GM18498 (cell line): Measurements from ENCODE around the gene ENTR1.
"Not testable (repeated sequence)": the region's sequence is repeated elsewhere in the genome, so short reads cannot be mapped to it uniquely, and the experiment has no call there.

Experiments
- ATAC-seq: cut with Tn5 transposase; IDR thresholded peaks from one replicate; pipeline ENCODE4 v1.9.1; 2021; ENCODE audit warnings: mild to moderate bottlenecking, moderate library complexity; ENCODE audit not compliant: unreplicated experiment

The ENTR1 gene

DNA sequence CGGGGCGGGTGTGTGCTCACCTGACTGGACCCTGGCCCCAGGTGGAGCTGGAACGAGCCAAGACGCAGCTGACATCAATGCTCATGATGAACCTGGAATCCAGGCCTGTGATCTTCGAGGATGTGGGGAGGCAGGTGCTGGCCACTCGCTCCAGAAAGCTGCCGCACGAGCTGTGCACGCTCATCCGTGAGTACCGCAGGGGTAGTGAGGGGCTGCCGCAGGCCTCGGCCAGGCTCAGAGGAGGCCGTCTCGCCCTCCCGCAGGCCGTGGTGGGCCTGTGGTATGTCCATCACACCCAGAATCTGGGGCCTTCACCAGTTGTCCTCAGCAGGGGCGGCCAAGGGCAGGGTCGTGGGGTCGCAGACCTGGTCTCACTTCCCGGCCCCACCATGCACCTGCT, 11.4 kb upstream of the ENTR1 start:
- no peak for ATAC-seq

DNA sequence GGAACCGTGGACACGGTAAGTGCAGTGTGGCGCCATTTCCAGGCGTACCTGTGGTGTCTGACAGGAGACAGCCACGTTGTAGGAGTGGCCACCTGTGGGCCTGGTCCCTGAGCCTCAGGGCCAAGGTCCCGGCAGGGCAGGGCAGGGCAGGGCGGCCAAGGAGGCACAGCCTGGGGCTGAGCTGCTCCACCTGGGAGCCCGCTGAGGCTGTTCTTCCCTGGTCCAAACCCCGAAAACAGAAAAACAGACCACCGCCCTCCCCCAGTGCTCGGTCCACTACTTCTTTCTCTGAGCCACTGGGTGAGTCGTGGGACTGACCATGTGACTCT, 8.6 kb upstream of the ENTR1 start:
- no peak for ATAC-seq

DNA sequence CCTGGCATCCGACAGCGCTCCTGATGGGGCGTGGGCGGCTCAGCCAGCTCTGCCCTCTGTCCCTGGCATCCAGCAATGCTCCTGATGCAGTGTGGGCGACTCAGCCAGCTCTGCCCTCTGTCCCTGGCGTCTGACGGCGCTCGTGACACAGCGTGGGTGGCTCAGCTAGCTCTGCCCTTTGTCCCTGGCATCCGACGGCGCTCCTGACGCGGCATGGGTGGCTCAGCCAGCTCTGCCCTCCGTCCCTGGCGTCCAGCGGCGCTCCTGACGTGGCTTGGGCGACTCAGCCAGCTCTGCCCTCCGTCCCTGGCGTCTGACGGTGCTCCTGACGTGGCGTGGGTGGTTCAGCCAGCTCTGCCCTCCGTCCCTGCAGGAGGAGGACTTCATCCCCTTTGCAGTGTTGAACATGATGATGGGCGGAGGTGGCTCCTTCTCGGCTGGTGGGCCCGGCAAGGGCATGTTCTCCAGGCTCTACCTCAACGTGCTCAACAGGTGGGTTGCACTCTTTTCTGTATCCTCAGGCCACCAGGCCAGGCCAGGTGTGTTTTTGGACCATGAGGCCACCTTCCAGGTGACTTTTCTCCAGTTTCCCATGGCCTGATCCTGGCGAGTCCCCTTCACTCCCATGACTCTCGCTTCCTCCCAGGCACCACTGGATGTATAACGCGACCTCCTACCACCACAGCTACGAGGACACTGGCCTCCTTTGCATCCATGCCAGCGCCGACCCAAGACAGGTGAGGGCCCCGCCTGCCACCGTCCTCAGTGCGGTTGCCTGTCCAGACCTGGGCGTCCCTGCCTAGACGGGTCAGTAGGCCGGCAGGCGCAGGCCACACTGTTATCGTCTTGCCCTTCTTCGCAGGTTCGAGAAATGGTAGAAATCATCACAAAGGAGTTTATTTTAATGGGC, 8.0 kb upstream of the ENTR1 start:
- no peak for ATAC-seq

DNA sequence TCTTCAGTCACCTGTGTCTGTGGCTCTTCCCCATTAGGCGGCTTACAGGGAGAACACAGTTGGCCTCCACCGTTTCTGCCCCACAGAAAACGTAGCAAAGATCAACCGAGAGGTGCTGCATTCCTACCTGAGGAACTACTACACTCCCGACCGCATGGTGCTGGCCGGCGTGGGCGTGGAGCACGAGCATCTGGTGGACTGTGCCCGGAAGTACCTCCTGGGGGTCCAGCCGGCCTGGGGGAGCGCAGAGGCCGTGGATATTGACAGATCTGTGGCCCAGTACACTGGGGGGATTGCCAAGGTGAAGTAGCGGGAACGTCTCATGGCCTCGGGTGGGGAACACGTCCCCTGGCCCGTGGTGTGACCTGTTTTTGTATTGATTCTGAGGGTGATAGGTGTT, 6.5 kb upstream of the ENTR1 start:
- no peak for ATAC-seq

DNA sequence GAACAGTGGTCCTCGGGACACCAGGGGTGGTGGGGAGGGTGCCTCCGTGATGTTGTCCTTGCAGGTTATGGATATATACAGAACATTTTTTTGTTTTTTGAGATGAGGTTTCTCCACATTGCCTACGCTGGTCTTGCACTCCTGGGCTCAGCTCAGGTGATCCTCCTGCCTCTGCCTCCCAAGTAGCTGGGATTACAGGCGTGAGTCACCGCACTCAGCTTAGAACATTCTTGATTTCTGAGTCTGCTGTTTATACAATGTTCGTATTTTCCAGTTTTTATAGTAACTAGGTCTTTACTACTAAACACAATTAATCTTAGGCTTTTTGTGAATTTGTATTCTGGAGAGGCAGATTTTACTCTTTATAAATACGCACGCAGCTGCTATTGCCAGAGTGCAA, 6.0 kb upstream of the ENTR1 start:
- no peak for ATAC-seq

DNA sequence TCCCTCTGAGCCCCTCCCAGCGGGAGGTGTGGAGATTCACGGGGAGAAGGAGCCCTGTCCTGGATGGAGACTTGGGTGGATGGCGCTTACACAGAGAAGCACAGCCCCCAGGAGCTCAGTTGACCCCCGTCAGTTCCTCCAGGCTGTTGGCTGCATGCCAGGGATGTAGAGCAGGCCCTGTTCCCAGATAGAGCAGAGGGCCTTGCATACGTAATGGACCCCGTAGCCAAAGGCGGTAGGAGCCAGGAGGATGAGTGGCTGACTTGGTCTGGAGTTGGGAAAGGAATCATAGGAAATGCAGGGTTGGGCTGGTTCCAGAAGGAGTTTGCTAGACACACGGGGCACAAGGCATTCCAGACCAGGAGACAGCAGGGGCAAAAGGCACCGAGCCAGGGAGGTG, 2.5 kb upstream of the ENTR1 start:
- no peak for ATAC-seq

DNA sequence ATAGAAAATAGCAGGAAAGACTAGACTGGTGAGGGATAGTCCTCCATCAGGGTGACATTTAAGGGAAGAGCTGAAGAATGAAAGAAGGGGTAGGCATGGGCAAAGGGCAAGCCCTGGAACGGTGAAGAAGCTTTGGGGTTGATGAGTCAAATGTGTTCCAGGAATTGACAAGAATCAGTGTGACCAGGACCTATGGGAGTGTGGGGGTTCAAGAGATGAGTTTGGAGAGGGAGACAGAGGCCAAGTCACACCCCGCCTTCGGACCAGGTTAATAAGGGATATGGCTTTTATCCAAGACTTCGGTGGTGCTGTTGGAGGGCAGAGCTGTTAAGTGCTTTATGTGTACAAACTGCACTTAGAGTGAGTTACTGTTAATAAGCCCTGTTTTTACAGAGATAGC, 964 bp upstream of the ENTR1 start:
- no peak for ATAC-seq

DNA sequence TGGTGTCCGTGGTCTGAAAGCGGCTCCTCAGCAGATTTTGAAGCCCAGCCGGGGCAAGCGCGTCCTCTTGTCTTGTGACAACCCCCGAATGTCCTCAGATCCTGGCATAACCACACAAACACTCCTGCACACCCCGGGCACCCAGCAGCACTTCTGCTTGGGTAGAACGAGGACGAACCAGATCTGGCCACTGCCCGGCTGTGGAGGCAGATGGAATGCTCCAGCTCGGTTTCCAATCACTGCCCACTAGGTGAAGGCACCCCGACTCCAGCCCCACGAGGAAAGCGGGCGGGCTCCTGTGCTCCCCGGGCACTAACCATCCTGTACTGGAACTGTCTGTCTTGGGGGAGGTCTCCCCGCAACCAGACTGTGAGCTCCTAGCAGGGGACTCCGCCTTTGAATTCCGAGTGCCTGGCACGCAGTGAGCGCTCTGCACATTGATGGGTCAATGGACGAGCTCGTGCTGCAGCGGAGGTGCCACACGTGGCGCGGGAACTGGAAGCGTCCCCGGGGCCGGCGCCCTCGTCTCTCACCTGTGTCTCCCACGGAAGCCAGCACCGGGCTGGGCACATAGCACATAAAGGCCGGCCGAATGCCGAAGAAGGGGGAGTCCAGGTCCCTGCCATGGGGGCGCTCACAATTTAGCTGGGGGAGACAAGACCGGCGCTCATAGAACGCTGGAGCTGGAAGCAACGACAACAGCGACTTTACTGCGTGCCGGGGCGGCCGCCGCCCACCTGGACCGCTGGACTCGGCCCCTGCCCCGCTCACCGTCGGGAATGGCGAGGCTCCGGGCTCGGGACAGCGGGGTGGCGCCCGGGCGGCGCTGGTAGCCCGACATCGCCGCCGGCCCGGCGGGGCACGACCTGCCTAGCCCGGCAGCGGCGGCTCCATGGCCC, 608 bp downstream of the ENTR1 start:
- ATAC-seq, result peak; percentile 27

DNA sequence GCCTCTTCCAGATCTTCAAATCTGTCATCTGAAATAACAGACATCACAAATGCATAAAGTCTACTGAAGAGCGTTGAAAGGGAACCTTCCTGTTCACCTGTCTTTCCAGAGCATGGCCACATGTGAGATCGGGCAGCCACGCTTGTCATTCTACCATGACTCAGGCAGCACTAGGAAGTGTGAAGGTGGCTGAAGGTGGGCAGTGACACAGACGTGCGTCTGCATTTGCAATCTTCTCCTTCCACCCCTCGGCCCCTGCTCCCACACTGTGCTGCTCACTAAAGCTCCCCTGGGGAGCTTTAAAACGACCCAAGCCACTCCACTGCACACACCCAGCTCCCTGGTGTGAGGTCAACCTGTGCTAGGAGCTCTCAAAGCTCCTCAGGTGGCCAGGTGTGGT, 2.5 kb downstream of the ENTR1 start:
- no peak for ATAC-seq

DNA sequence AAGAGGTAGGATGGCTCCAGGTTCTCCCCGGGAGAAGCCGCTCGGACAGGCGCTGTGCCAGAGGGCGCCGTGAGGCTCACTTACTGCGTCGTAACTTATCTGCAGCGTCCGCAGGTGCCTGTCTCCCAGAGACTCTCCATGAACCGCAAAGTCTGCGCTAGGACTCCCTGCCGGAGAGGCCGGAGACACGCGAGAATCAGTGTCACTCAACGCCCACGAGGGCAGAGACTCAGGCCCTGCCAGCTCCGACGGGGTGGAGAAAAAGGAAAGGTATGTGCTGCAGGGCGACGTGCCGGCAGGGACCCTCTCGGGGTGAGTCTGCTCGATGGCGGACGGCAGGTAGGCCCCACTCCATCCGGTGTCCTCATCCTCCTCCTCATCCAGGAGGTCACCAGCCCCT, 3.4 kb downstream of the ENTR1 start:
- ATAC-seq, result not testable (repeated sequence)

DNA sequence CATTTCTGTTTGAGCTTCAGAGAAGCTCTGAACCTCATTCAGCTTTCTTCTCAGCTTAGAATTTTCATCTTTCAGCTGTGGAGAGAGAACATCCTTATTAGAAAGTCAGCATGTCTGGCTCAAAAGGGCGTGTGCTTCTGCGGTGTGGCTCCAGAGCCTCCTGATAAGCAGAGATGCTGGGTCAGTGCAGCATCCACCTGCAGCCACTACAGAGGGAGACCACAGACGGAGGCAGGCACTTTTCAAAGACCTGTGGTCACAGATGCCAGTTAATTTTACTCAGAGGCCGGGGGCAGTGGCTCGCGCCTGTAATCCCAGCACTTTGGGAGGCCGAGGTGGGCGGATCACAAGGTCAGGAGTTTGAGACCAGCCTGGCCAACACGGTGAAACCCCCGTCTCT, 4.5 kb downstream of the ENTR1 start:
- ATAC-seq, result not testable (repeated sequence)

DNA sequence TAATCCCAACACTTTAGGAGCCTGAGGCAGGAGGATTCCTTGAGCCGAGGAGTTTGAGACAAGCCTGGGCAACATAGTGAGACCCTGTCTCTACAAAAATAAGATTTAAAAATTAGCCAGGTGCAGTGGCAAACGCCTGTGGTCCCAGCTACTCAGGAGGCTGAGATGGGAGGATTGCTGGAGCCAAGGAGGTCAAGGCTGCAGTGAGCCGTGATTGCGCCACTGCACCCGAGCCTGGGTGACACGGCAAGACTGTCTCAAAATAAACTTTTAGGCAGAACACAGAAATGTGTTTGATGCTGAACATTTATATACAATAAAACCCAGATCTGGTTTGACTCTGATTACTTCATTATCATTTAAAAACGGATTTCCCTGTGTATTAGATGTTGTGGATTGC, 4.9 kb downstream of the ENTR1 start:
- no peak for ATAC-seq

DNA sequence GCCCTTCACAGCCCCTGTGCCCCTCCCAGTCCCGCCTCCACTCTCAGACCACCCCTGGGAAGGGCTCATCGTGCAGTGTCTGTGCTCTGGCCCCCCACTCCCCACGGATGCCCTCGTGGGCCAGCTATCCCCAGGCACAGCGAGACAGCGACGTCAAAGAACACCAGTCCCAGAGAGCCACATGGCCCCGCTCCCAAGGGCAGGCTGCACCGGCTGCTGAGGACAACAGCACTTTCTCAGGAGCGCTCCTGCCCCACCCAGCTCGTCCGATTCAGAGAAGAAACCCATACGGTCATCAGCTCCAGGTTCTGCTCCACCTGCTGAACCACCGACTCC, 5.6 kb downstream of the ENTR1 start:
- no peak for ATAC-seq

DNA sequence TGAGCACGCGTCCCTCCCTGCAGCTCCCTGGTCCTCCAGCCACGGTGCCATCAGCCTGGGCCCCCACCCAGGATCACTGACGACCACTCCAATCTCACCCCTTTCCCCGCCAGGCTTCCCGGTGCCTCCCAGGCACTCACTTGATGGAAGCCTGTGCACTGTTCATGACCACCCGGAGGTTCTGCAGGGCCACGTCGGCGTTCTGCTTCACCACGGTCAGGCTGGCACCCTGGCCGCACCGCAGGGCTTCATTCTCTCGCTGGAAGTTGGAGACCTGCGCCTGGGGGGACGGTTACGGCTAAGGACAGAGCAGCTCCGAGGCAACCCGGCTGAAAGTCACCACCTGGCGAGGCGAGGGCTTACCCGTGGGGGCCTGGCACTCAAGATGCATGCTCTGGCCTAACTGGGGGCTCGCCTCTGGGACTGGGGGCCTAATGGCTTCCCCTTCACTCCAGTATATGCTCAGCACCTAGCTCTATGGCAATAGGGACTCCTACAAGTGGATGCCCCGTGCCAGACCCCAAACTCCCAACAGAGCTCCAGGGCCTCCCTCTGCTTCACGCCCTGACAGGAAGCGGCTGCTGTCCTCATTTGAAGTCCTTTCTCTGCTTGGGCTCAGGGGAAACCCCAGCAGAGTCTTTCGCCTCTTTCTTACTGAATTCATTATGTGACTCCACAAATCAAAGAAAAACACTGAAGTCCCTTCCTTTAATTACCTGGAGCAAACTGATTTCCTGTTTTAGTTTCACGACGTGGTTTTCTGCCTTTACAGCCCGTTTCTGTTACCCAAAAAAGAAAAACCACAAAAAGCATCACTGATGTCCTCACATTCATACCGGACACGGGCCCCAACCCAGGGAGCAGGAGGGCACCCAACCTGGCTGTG, 6.3 kb downstream of the ENTR1 start:
- no peak for ATAC-seq

DNA sequence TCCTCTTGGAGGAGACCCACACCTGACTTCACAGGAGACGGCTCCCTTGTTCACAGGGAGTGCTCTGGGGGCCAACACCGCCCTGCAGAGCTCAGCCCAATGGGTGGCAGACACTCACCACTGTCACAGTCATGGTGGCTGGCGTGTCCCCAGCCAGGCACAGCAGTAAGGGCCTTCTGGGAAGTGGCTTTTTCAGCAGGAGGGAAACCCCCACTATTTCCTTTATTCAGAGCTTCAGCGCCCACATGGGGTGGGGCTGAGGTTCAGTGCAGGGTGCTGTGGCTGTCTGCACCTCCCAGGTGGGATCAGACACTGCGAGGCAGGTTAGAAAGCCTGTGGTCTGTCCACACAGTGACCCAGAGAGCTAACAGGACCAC, 6.9 kb downstream of the ENTR1 start:
- no peak for ATAC-seq

DNA sequence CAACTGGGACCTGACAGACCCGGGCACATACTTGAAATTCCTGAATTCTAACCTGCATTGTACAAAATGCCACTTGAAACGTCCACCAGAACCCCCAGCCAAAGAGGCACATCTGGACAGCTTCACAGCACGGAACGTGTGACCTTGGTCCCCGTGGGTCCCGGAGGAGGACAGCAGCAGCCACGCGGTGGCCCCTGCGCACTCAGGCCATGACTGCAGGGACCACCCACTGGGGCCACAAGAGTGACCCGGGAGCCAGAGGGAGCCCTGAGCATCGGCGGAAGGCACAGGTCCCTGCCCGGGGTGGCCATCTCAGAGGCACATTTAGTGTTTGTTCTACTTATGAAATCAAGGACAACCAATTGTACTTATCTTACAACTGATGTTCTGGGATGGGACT, 8.3 kb downstream of the ENTR1 start:
- no peak for ATAC-seq

DNA sequence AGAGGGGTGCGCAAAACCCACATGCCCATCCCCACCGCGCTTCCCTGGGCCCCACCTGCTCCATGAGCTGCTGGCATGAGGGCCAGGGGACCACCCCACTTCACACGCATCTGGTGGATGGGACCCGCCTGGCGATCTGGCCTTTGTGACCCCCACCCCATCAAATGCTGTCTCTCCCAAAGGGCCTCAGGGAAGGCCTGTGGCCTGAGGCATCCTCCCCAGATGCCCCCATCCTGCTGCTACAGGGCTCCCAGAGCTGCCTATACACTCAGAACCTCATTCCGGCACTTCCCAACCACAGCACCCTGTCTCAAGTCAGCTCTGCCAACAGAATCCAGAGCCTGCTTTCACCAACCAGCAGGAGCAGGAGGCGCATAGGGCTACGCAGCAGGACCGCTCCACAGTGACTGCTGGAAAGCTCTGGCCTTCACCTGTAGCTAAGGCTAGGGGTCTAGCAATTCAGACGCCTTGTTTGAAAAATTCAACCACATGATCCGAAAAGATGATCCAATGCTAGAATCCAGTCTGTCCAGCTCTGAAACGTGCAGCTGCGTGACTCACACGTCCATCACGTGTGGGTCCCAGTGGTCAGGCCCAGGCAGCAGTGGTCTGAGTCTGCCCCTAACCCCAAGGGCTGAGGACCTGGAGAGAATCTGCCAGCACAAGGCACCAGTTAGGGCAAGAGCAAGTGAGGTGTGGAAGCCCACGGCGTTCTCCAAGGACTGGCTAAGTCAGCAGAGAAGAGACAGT, 9.1 kb downstream of the ENTR1 start:
- ATAC-seq, result no peak

DNA sequence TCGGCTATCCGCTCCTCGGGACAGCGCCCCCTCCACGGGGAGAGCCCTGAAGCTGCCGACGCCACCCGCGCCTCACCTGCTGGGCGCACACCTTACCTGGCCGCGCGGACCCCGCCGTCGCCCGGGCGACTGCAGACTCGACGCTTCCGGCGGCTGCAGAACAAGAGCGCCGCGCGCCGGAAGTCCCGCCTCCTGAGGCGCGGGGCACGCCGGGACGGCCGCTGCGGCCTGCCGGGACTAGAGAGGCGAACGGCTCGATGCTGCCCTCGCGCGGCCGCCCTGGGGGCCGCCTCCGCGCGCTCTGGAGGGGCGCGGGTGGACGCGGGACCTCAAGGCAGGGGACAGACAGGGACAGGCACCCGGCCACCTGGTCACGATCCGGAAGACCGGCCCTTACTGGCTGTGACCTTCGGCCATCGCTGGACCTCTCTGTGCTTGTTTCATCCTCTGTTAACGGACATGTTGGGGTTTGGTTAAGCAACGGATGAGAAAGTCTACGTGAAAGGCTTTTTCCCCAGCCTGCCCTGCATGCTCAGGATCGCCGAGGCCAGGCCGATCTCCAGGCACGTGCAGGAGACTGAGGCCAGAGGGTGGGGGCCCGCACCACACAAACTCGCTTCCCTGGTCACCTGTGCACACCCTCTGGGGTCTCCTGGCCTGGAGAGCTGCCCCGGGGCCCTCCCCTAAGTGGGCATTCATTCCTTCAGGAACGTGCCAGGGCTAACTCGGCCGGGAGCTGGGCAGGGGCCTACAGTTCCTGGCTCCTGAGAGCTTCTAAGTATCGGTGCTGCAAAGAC, 10.2 kb downstream of the ENTR1 start, which contains the start of gene SNAPC4:
TSS of gene SNAPC4 (minus strand) at position 133 of the 797 bp plus-strand sequence. CDS start 1,742 bp downstream, outside the sequence.
- ATAC-seq, result peak; percentile 70

DNA sequence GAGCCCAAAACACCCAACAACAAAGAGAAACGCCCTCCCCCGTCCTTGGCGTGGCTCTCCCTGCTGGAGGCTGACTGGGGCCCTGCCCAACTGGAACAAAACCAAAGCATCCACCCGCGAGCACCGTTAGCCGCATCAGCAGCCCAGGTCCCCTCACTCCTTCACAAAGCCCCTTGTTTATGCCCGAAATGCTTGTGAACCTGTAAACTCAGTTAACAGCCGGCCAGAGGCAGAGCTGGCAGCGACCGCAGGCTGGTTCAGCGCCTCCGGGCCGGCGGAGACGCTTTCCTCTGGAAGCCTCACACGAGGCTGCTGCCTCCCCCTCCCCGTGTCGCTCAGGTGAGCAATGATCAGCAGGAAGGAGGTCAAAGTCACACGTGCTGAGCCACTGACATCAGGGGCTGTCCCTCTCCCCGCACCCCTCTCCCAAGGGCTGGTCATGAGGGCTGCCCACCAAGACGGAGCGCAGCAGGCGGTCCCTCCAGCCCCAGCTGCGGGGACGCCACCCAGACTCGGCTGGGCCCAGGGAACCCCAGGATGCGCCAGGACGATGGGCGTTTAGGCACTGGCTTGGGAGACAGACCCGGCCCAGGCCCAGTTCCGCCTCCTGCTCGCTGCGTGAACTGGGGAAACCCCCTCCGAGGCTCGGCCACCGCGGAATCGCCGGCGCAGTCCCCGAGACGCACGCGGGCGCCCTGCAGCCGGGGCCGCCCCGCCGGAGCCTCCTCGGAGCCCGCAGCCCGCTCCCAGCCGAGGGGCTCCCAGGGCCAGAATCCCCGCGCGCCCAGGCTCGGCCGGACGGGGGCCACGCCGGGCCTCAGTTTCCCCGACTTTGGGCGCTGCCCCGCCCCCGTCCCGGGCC, 11.0 kb downstream of the ENTR1 start:
- peak; percentile 37 for ATAC-seq
